GM18526 (cell line): Measurements from ENCODE around the gene FHIT.

Experiments used
- POLR2A ChIP-seq: IDR thresholded peaks from 3 replicates; pipeline ENCODE4 v1.6.1; 2011; ENCODE audit not compliant: insufficient read length; ENCODE audit errors: extremely low read depth

FHIT gene

GRCh38 chr3:60444898-60445437 is 806.3 kb downstream of the FHIT start:
- TF ChIP-seq POLR2A, result no peak

- TF ChIP-seq POLR2A, result no peak
Observed at GRCh38 chr3:60440869-60441268, 810.4 kb downstream of the FHIT start.

- no peak for TF ChIP-seq POLR2A
Observed at GRCh38 chr3:60435941-60436650, 815.2 kb downstream of the FHIT start.

- no peak for TF ChIP-seq POLR2A
Observed at GRCh38 chr3:60434950-60435349, 816.3 kb downstream of the FHIT start.

- TF ChIP-seq POLR2A, result no peak
Observed at GRCh38 chr3:60434323-60434722, 816.9 kb downstream of the FHIT start.

GRCh38 chr3:60431599-60431958 is 819.7 kb downstream of the FHIT start:
- TF ChIP-seq POLR2A, result no peak

GRCh38 chr3:60430205-60430604 is 821.0 kb downstream of the FHIT start:
- TF ChIP-seq POLR2A, result no peak

GRCh38 chr3:60427109-60427508 is 824.1 kb downstream of the FHIT start:
- TF ChIP-seq POLR2A, result no peak

- no peak for TF ChIP-seq POLR2A
Observed at GRCh38 chr3:60424942-60425341, 826.3 kb downstream of the FHIT start.

- TF ChIP-seq POLR2A, result no peak
Observed at GRCh38 chr3:60424034-60424433, 827.2 kb downstream of the FHIT start.

- TF ChIP-seq POLR2A, result no peak
Observed at GRCh38 chr3:60423556-60423955, 827.7 kb downstream of the FHIT start.

GRCh38 chr3:60421749-60422446 is 829.4 kb downstream of the FHIT start:
- no peak for TF ChIP-seq POLR2A

- TF ChIP-seq POLR2A, result no peak
Observed at GRCh38 chr3:60417576-60417975, 833.7 kb downstream of the FHIT start.

GRCh38 chr3:60414011-60414410 is 837.2 kb downstream of the FHIT start:
- no peak for TF ChIP-seq POLR2A

GRCh38 chr3:60413551-60413950 is 837.7 kb downstream of the FHIT start:
- no peak for TF ChIP-seq POLR2A

- TF ChIP-seq POLR2A, result no peak
Observed at GRCh38 chr3:60403866-60404265, 847.4 kb downstream of the FHIT start.

GRCh38 chr3:60402931-60403330 is 848.3 kb downstream of the FHIT start:
- no peak for TF ChIP-seq POLR2A
